Prostate gland (tissue), 2 donors: ENCODE results near the gene PALB2.

Experiments
- CTCF ChIP-seq, 4 experiments: fragments of 200-600 bp in 2 of 4; fragments of 450-650 bp in 2 of 4; sonication (generic) in 2 of 4; IDR thresholded peaks; 1 replicate in 3 of 4; 2 replicates in 1 of 4; pipeline ENCODE4 v1.5.1; 2016 to 2019; ENCODE audit warnings: antibody characterized with exemption in 4 of 4, mild to moderate bottlenecking in 2 of 4, moderate library complexity in 2 of 4
- POLR2AphosphoS5 ChIP-seq: sonication (generic); formaldehyde crosslinking; IDR thresholded peaks from one replicate; pipeline ENCODE4 v1.6.1; 2017; ENCODE audit warnings: antibody characterized with exemption

GRCh38 chr16:23676924-23677480 lies 35.9 kb upstream of the PALB2 start:
- no peak for TF ChIP-seq CTCF (IDR thresholded peaks at IDR 0.05)
- TF ChIP-seq POLR2AphosphoS5, result no peak
